Smooth muscle cell (in vitro differentiated cells): Measurements from ENCODE around the gene SPATA2. TPM values are rescaled to one million over a fixed set of nuclear protein-coding genes. Genes with fewer than 3 reads are reported as not detected.
A peak's percentile ranks its signal among the peaks of the same experiment; 100 is the strongest.
"Not testable (repeated sequence)": the region's sequence is repeated elsewhere in the genome, so short reads cannot be mapped to it uniquely, and the experiment has no call there.

ENCODE experiments used
- DNase-seq: peaks from one replicate; lab custom pipeline; 2025; ENCODE audit not compliant: unreplicated experiment; lab: John Stamatoyannopoulos, UW
- H2AFZ ChIP-seq: fragments of 200-600 bp; sonication (generic); 2 replicates; pipeline ENCODE4 v1.6.0; 2016; ENCODE audit warnings: antibody characterized with exemption, low read depth, mild to moderate bottlenecking
- H3F3A ChIP-seq: fragments of 200-600 bp; sonication (generic); 2 replicates; pipeline ENCODE4 v1.6.0; 2017; ENCODE audit warnings: antibody characterized with exemption, low read depth
- H3K27ac ChIP-seq: fragments of 200-600 bp; sonication (generic); 2 replicates; pipeline ENCODE4 v1.5.1; 2016; ENCODE audit warnings: low read depth, mild to moderate bottlenecking
- H3K27me3 ChIP-seq: fragments of 200-600 bp; sonication (generic); 2 replicates; pipeline ENCODE4 v1.6.1; 2016; ENCODE audit warnings: low read depth, mild to moderate bottlenecking
- H3K36me3 ChIP-seq: fragments of 200-600 bp; sonication (generic); 2 replicates; pipeline ENCODE4 v1.5.1; 2016; ENCODE audit warnings: low read depth
- H3K4me1 ChIP-seq: fragments of 200-600 bp; sonication (generic); 2 replicates; pipeline ENCODE4 v1.5.1; 2016; ENCODE audit warnings: low read depth
- H3K4me2 ChIP-seq: fragments of 200-600 bp; sonication (generic); 2 replicates; pipeline ENCODE4 v1.6.0; 2016; ENCODE audit warnings: mild to moderate bottlenecking
- H3K4me3 ChIP-seq: fragments of 200-600 bp; sonication (generic); 2 replicates; pipeline ENCODE4 v1.5.1; 2016; ENCODE audit warnings: mild to moderate bottlenecking
- H3K79me2 ChIP-seq: fragments of 200-600 bp; sonication (generic); 2 replicates; pipeline ENCODE4 v1.6.0; 2016; ENCODE audit warnings: low read depth, mild to moderate bottlenecking
- H3K9ac ChIP-seq: fragments of 200-600 bp; sonication (generic); 2 replicates; pipeline ENCODE4 v1.6.0; 2016; ENCODE audit warnings: low read depth
- H3K9me3 ChIP-seq: fragments of 200-600 bp; sonication (generic); replicated peaks from 2 replicates; pipeline ENCODE4 v1.5.1; 2016; ENCODE audit warnings: low read depth
- H4K20me1 ChIP-seq: fragments of 200-600 bp; sonication (generic); 2 replicates; pipeline ENCODE4 v1.6.0; 2016; ENCODE audit warnings: low read depth
- WGBS: methylation state at CpG from one replicate; pipeline ENCODE4 v1.1.7; 2016; ENCODE audit warnings: low lambda C conversion rate; 5-methylcytosine and 5-hydroxymethylcytosine counted together
- polyA plus RNA-seq: library from polyadenylated mRNA; unstranded; fragments of >200 nt; fragmentation: Nextera tagmentation; extraction: Ambion mirVana; gene quantifications from 2 replicates; pipeline ENCODE4 v1.2.1, GENCODE V29; 2016
- total RNA-seq: library from RNA; depleted of rRNA; stranded (reverse); fragments of >200 nt; gene quantifications from 2 replicates; pipeline ENCODE4 v1.2.3, GENCODE V29; 2014
- TF ChIP-seq, protein P1 (sequence below): fragments of 200-600 bp; sonication (generic); IDR thresholded peaks from 2 replicates; pipeline ENCODE4 v1.5.1; 2017; ENCODE audit warnings: borderline replicate concordance, mild to moderate bottlenecking, antibody characterized with exemption; ENCODE audit not compliant: insufficient read depth, poor library complexity, severe bottlenecking

SPATA2 gene
- total and polyA plus RNA-seq, 2 experiments from 2014 or later = 3.9 to 9.9 TPM

DNA sequence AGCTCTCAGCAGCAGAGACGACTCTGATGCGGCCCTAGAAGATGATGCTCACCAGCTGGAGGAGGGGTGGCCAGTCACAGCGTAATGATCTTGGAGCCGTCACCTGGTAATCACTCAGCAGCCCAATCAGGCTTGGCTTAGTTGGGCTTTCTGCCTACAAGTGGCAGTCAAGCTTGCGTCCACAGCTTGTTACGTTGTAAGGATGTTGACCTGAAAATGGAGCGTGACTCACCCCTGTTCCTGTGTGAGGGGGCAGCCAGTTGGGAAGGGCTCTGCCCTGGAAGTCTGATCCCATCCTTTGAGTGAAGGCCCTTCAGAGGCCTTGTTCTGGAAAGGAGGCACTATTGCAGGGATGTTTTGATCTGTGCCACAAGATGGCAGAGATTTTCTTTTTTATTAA is 49.8 kb downstream of the SPATA2 start:
- Histone ChIP-seq H4K20me1 (no peaks in the 10 kb centered on the region), H3K4me2 (peak overlapping the region; percentile 77), H3K36me3 (no peaks in the 10 kb centered on the region), H3K4me3 (no peak overlapping the region), H3K79me2 (no peaks in the 10 kb centered on the region), H3K9ac (peak overlapping the region; percentile 97), H2AFZ (no peak overlapping the region), H3F3A (peaks cover 10% of the 10 kb centered on the region), H3K27me3 (no peaks in the 10 kb centered on the region), H3K9me3 (no peaks in the 10 kb centered on the region), H3K27ac (peak overlapping the region; percentile 99), H3K4me1 (peaks cover 19% of the 10 kb centered on the region)
- 52% methylated on average over 7 of the region's 7 CpGs for WGBS
- no peak for DNase-seq
- TF ChIP-seq, protein P1, sequence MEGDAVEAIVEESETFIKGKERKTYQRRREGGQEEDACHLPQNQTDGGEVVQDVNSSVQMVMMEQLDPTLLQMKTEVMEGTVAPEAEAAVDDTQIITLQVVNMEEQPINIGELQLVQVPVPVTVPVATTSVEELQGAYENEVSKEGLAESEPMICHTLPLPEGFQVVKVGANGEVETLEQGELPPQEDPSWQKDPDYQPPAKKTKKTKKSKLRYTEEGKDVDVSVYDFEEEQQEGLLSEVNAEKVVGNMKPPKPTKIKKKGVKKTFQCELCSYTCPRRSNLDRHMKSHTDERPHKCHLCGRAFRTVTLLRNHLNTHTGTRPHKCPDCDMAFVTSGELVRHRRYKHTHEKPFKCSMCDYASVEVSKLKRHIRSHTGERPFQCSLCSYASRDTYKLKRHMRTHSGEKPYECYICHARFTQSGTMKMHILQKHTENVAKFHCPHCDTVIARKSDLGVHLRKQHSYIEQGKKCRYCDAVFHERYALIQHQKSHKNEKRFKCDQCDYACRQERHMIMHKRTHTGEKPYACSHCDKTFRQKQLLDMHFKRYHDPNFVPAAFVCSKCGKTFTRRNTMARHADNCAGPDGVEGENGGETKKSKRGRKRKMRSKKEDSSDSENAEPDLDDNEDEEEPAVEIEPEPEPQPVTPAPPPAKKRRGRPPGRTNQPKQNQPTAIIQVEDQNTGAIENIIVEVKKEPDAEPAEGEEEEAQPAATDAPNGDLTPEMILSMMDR = no peak

DNA sequence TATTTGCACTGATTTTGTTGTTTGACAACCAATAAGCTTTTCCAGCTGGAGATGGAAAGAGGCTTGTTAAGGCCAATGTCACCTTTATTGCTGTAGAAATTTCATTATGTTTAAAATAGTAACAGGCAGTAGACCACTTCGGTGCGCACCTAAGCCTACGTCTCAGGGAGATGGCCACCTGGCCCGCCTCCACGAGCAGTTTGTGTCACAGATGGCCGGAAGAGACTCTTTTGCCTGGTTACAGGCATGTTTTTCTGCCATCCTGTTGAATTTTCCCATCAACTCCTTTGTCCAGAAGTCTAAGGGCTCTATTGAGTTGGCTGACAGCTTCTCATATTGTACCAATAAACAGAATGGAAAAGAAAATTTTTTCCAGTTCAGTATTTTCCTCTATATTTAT is 51.7 kb downstream of the SPATA2 start:
- Histone ChIP-seq H4K20me1 (no peaks in the 10 kb centered on the region), H3K4me1 (peaks cover 19% of the 10 kb centered on the region), H3K27ac (no peak overlapping the region), H3K9me3 (no peaks in the 10 kb centered on the region), H3K9ac (no peak overlapping the region), H3K36me3 (no peaks in the 10 kb centered on the region), H3F3A (peaks cover 10% of the 10 kb centered on the region), H3K27me3 (no peaks in the 10 kb centered on the region), H3K4me2 (no peak overlapping the region), H2AFZ (no peak overlapping the region), H3K79me2 (no peaks in the 10 kb centered on the region), H3K4me3 (no peak overlapping the region)
- no peak for DNase-seq
- 95% methylated on average over 6 of the region's 6 CpGs for WGBS
- TF ChIP-seq, protein P1 = no peak

DNA sequence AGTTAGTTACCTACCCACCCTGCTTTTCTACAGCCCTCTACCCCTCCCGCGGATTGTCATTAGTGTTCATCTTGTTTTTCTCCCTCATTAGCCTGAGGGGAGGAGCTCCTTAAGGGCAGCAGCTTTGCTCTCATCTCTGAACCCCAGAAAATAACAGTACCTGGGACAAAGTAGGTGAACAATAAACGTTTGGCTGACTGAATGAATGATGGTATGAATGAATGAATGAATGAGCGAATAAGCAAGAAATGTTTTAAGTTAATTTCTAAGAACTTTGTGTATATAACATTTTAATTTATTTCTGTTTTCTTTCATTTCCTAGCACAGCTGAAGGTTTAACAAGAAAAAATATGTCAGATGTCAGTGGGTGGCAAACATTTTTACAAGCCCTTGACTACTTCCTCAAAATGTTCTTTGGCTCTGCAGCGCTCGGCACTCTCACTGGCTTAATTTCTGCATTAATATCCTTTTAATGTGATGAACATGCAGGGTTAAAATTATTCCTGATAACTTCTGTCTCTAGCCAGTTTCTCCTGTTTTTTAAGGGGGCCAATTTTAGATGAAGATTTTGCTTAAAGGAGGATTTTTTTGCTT is 52.6 kb downstream of the SPATA2 start:
- no peaks in the 10 kb centered on the region for H4K20me1 ChIP-seq
- H3K4me1 ChIP-seq = peaks cover 15% of the 10 kb centered on the region
- 89% methylated on average over 6 of the region's 6 CpGs for WGBS
- H3K27me3 ChIP-seq = no peaks in the 10 kb centered on the region
- H2AFZ ChIP-seq = no peak overlapping the region
- H3K36me3 ChIP-seq = no peaks in the 10 kb centered on the region
- no peak overlapping the region for H3K9ac ChIP-seq
- H3F3A ChIP-seq = peaks cover 10% of the 10 kb centered on the region
- no peak overlapping the region for H3K4me3 ChIP-seq
- TF ChIP-seq, protein P1 = no peak
- H3K27ac ChIP-seq = no peak overlapping the region
- H3K79me2 ChIP-seq = no peaks in the 10 kb centered on the region
- no peak for DNase-seq
- H3K4me2 ChIP-seq = no peak overlapping the region
- no peaks in the 10 kb centered on the region for H3K9me3 ChIP-seq

DNA sequence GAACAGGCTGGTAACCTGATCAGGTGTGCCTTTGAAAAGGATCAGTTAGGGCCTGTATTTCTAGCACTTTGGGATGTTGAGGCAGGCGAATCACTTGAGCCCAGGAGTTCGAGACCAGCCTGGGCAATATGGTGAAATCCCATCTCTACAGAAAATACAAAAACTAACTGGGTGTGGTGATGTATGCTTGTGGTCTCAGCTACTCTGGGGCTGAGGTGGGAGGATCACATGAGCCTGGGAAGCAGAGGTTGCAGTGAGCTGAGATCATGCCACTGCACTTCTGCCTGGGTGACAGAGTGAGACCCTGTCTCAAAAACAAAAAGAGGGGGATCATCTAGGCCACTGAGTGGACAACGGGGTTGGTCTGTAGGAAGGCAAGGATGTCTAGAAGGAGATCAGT is 54.1 kb downstream of the SPATA2 start:
- H3F3A ChIP-seq, DNase-seq, H3K4me1 ChIP-seq, H3K36me3 ChIP-seq, H4K20me1 ChIP-seq, H3K4me3 ChIP-seq, H3K9me3 ChIP-seq, H3K79me2 ChIP-seq, H3K9ac ChIP-seq, H3K27ac ChIP-seq, H3K4me2 ChIP-seq, H2AFZ ChIP-seq, H3K27me3 ChIP-seq: not testable (repeated sequence)
- 92% methylated on average over 3 of the region's 3 CpGs for WGBS
